Measurements from ENCODE around the gene SLC45A2. TPM values are rescaled to one million over a fixed set of nuclear protein-coding genes. Genes with fewer than 3 reads are reported as not detected.

The SLC45A2 gene
- total RNA-seq, 3 donors from 2014 or later = not detected

GRCh38 chr5:34016750-34017149 lies 32.3 kb upstream of the SLC45A2 start:
- no peaks in the 10 kb centered on the region for H3K9me3 ChIP-seq
- no peak overlapping the region for H3K27ac ChIP-seq
- intact Hi-C loops (cut with DNase I; ENCODE audit: low total_unique reads) = no loop called here
- H3K4me1 ChIP-seq = no peaks in the 10 kb centered on the region
- no peaks in the 10 kb centered on the region for H3K36me3 ChIP-seq
- no peak for DNase-seq (ENCODE audit: low spot score in 2 of 2)
- no peak overlapping the region for H3K4me3 ChIP-seq
- TF ChIP-seq POLR2A (IDR thresholded peaks at IDR 0.05) (no peak), POLR2AphosphoS5 (IDR thresholded peaks at IDR 0.05) (no peak), CTCF (IDR thresholded peaks at IDR 0.05) (no peak)
- no peaks in the 10 kb centered on the region for H3K27me3 ChIP-seq

- intact Hi-C loops (cut with DNase I; ENCODE audit: low total_unique reads) = no loop called here
- Histone ChIP-seq H3K27ac (no peak overlapping the region), H3K4me1 (no peaks in the 10 kb centered on the region), H3K9me3 (no peaks in the 10 kb centered on the region), H3K4me3 (no peak overlapping the region), H3K36me3 (no peaks in the 10 kb centered on the region), H3K27me3 (no peaks in the 10 kb centered on the region)
- no peak for DNase-seq (ENCODE audit: low spot score in 2 of 2)
- TF ChIP-seq CTCF (IDR thresholded peaks at IDR 0.05) (no peak), POLR2A (IDR thresholded peaks at IDR 0.05) (no peak), POLR2AphosphoS5 (IDR thresholded peaks at IDR 0.05) (no peak)
Measured at GRCh38 chr5:34016222-34016621, 31.7 kb upstream of the SLC45A2 start.

- no peak for DNase-seq (ENCODE audit: low spot score in 2 of 2)
Measured at GRCh38 chr5:34015120-34015822, 30.8 kb upstream of the SLC45A2 start.

GRCh38 chr5:34014626-34015025 lies 30.1 kb upstream of the SLC45A2 start:
- H3K27ac ChIP-seq = no peak overlapping the region
- H3K4me1 ChIP-seq = no peaks in the 10 kb centered on the region
- no peaks in the 10 kb centered on the region for H3K9me3 ChIP-seq
- no peaks in the 10 kb centered on the region for H3K36me3 ChIP-seq
- no peak for TF ChIP-seq POLR2A (IDR thresholded peaks at IDR 0.05)
- TF ChIP-seq CTCF (IDR thresholded peaks at IDR 0.05) = no peak
- no peak for TF ChIP-seq POLR2AphosphoS5 (IDR thresholded peaks at IDR 0.05)
- no peaks in the 10 kb centered on the region for H3K27me3 ChIP-seq
- no peak overlapping the region for H3K4me3 ChIP-seq
- intact Hi-C loops (cut with DNase I; ENCODE audit: low total_unique reads) = no loop called here
- DNase-seq (ENCODE audit: low spot score in 2 of 2) = no peak

More at GRCh38 chr5:34015120-34015822, 30.8 kb upstream of the SLC45A2 start:
- Histone ChIP-seq H3K27me3 (no peaks in the 10 kb centered on the region), H3K4me1 (no peaks in the 10 kb centered on the region), H3K9me3 (no peaks in the 10 kb centered on the region), H3K4me3 (no peak overlapping the region), H3K27ac (no peak overlapping the region), H3K36me3 (no peaks in the 10 kb centered on the region)
- TF ChIP-seq CTCF (IDR thresholded peaks at IDR 0.05) (no peak), POLR2AphosphoS5 (IDR thresholded peaks at IDR 0.05) (no peak), POLR2A (IDR thresholded peaks at IDR 0.05) (no peak)
- intact Hi-C loops (cut with DNase I; ENCODE audit: low total_unique reads) = no loop called here

GRCh38 chr5:34013547-34013946 lies 29.1 kb upstream of the SLC45A2 start:
- no peaks in the 10 kb centered on the region for H3K36me3 ChIP-seq
- no peak overlapping the region for H3K27ac ChIP-seq
- no peak for TF ChIP-seq CTCF (IDR thresholded peaks at IDR 0.05)
- no peak for TF ChIP-seq POLR2AphosphoS5 (IDR thresholded peaks at IDR 0.05)
- TF ChIP-seq POLR2A (IDR thresholded peaks at IDR 0.05) = no peak
- H3K27me3 ChIP-seq = no peaks in the 10 kb centered on the region
- H3K9me3 ChIP-seq = no peaks in the 10 kb centered on the region
- H3K4me3 ChIP-seq = no peak overlapping the region
- H3K4me1 ChIP-seq = no peaks in the 10 kb centered on the region
- DNase-seq (ENCODE audit: low spot score in 2 of 2) = no peak
- intact Hi-C loops (cut with DNase I; ENCODE audit: low total_unique reads) = no loop called here

Data from breast epithelium (tissue), 4 donors.